HG03457 (cell line): ENCODE measurements around the gene PPP1R13B.

Experiments
- ATAC-seq: cut with Tn5 transposase; IDR thresholded peaks from one replicate; pipeline ENCODE4 v1.9.1; 2021; ENCODE audit warnings: moderate number of reproducible peaks; ENCODE audit not compliant: unreplicated experiment

PPP1R13B gene

DNA sequence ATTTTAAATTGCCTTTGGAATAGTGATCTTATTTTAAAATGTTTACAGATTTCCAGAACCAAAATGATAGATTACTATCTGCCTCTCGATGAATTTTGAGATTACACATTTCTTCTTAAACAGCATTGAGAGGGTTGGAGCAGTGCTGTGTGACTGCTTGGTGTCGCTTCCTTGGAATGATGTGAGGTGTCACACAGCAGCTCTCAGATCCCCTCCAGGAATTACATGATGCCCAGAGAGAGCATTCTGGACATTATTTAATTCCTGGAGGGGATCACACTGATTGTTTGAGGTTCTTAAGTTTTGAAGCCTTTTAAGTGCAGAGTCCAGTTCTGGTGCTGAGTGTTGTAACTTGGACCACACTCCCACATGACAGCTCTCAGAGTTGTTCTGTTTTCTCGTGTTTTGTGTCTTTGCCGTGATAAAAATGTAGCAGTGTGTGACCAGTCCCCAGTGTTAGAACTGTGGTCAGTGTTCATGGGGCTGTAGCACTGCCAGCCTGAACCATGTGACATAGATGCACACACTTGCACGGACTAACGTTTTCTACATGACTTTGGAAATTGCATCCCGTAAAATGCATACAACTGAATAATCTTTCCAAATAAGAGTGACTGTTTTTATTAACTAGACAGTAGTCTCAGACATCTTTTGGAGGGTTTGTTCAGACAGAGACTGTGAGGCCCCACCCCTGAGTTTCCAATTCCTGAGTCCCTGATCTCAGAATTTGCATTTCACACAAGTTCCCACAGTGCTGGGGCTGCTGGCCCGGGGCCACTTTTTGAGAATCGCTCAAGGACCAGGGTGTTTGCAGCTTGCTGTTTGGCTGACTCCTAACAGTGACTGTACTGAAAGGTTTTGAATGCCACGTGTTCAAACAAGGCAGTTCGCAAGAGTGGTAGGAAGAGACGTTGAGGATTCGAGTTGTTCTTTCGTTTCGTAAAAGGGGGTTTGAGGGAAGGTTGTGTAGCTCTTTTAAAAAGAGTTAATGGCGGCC, 158.2 kb downstream of the PPP1R13B start:
- ATAC-seq: no peak

GRCh38 chr14:103688441-103688840, 158.9 kb downstream of the PPP1R13B start:
- ATAC-seq: no peak

GRCh38 chr14:103687712-103688111, 159.7 kb downstream of the PPP1R13B start:
- ATAC-seq: no peak

DNA sequence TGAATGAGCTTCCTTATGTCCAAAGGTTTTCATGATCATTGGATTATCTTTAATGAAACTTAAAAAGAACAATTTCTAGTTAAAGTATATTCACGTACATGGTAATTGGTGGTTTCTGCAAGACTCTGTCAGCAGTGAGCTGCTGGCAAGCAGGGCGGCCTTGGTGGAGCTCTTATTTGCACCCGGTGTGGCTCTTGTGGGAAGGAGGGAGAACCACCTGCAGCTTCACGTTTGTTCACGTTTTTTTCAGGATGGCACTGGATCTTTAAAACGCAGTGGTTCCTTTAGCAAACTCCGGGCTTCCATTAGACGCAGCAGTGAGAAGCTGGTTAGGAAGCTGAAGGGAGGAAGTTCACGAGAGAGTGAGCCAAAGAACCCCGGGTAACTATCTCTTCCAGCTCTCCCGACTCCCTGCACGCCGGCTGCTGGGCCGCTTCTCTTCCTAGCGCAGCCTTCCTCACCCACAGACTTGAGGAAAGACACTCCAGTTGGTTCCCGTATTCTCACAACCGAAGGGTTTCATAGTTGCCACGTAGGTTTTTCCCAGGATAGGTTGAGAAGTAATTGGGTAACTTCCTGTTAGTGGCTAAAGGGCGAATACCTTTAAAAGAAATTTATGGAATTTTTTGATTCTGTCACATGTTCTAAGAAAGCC, 160.4 kb downstream of the PPP1R13B start:
- ATAC-seq: no peak

DNA sequence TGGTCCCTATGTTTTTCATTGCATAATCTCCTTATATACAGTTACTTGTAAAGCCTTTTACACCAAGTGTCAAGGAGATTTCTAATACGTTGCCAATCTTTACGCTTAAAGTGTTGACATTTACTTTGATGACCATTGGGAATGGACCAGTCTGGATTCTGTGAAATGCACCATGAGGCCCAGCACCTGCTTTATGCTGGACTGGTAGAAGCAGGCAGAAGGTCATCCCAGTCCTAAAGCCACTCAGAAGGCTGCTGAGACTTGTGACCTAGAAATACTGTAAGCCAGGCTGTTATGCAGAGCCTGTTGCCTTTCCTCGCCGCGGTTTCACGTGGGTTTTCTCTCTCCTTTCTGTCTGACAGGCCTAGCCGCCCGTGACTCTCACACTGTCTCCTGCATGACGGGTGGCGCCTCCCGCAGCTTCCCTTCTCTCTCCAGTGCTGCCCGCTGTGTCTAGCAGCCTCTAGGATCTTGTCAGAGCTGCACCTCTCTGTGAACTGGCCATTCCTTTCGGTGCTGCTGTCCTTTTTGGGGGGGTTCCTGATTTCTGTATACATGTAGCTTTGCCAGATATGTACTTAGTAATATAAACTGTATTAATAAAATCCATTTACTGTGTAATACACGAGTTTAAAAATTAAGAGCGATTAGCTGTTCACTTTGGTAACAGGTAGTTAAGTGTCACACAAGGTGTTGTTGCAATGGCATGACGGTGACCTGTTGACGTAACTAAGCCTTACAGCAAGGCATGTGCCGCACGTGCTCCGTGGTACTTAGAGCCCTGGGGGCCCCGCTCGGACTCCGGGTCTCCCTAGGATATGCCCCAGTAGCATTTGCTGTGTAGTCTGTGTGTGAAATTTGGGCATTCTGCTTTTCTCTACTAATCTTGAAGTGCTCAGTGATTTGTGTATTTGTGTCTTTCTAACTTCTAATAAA, 161.8 kb downstream of the PPP1R13B start:
- ATAC-seq: no peak

DNA sequence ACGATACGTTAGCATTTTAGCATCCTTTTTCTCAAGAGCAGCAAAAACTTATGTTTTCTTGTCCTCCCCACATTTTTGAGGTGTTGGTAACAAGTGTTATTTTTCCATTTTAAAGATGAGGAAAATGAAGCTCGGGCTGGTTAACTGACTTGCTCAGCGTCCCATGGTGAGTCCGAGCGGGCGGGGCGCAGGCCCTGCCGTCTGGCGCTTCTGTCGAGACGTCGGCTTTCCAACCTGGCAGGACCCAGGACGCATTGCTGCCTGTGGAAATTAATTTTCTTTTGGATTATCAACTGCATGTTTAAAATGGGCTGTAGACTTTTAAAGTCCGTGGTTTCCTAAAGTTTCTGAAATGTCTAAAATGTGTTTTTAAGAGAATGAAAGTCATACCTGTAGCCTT, 162.5 kb downstream of the PPP1R13B start:
- ATAC-seq: no peak

DNA sequence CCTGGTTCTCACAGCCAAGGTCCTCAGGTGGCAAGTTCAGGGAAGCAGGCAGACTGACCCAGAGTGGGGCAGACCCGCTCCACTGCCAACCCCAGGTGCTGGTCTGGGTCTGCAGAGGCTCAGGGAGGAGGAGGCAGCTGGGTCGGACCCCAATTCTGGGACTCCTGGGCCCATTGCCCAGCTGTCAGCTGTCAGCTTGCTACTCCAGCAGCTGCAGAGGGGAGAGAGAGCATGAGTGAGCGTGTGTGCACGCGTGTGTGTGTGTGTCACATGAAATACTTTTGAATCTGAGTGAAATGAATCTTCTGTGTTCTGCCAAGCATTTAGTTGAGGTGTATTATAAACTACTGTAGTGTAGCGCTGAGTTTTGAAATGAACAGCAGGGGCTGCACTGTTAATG, 162.9 kb downstream of the PPP1R13B start:
- no peak for ATAC-seq
